NCI-H2107 (cell line): ENCODE results near the gene CABLES1.

Experiments used
- DNase-seq: peaks from one replicate; lab custom pipeline; 2025; lab: John Stamatoyannopoulos, UW

Gene CABLES1

DNA sequence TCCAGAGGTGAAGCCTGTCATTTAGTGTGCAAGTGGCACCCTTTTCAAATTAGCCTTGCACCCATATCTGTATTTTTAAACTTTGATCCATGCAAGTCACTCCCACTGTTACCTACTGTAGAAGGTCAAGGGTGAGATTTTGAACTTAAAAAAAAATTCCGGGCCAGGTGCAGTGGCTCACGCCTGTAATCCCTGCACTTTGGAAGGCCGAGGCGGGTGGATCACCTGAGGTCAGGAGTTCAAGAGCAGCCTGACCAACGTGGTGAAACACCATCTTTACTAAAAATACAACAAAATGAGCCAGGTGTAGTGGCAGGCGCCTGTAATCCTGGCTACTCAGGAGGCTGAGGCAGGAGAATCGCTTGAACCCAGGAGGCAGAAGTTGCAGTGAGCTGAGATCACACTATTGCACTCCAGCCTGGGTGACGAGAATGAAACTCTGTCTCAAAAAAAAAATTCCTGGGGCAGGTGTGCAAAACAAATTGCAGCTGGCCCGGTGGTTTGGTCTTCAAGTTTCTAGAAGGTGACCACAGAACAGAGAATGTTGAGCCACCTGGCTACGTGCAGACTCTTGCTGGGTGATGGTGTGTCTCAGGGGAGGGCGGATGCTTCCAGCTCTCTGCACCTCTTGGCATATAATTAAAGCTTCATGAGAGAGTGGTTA lies 106.7 kb downstream of the CABLES1 start:
- peak; percentile 83 for DNase-seq

- DNase-seq, result no peak
Measured at GRCh38 chr18:23243178-23243577, 107.9 kb downstream of the CABLES1 start.

- DNase-seq, result no peak
Measured at GRCh38 chr18:23243816-23244215, 108.5 kb downstream of the CABLES1 start.

DNA sequence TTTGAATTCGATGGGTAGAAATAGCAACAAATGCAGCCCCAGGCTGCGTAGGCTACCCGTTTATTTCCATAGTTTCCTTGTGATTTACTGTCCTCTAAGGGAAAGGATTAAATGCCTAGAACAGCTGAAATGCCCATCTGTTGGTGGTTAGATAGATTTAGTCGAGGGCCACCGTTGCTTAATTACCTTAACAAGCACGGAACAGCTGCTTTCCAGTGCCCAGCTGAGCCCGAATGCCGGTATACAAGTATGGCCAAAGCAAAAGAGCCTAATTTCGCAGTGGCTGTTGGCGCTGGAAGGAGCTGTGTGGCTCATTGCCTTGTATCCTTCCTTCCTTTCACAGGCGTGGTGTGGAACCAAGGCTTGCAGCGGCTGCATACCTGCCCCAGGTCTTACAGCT lies 109.1 kb downstream of the CABLES1 start:
- no peak for DNase-seq

- DNase-seq, result no peak
Measured at GRCh38 chr18:23245461-23245860, 110.2 kb downstream of the CABLES1 start.

DNA sequence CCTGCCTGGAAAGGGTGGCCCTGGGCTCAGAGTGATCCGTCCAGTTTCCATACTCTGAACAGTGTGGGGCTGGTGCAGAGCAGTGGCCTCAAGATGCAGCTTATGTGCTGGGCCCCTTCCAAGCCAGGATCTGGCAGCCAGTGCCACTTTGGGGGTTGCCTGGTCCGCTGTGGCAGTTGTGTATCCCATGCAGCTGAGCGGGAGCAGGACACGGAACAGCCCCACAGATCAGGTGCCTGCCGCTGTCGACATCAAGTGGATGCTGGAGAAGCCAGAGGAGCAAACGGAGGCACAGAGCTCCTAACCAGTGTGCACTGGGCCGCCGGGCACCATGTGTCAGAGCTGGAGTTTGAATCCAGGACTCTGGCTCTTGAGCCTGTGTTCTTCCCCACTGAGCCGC lies 112.0 kb downstream of the CABLES1 start:
- no peak for DNase-seq

- DNase-seq, result no peak
Measured at GRCh38 chr18:23247896-23248295, 112.6 kb downstream of the CABLES1 start.

GRCh38 chr18:23248826-23249225 lies 113.5 kb downstream of the CABLES1 start:
- no peak for DNase-seq

- no peak for DNase-seq
Measured at GRCh38 chr18:23249348-23249747, 114.1 kb downstream of the CABLES1 start.

- no peak for DNase-seq
Measured at GRCh38 chr18:23250893-23251656, 115.8 kb downstream of the CABLES1 start.

GRCh38 chr18:23253630-23254029 lies 118.3 kb downstream of the CABLES1 start:
- DNase-seq, result no peak

DNA sequence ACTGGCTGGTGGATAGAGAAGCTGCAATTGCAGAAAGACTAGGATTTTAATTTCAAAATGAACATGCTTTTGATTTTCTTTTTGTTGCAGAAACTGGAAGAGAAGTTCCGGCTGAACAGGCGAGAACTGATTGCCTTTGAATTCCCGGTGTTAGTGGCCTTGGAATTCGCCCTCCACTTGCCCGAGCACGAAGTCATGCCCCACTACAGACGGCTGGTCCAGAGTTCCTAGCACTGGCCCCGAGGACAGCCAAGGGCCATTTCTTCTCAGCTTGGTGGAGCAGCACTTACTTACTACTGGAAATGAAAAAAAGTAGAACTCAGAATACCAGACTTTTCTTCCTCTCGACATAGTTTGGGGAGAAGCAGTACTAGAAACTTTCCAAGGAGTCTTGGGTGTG lies 121.9 kb downstream of the CABLES1 start:
- DNase-seq, result no peak

- DNase-seq, result no peak
Measured at GRCh38 chr18:23257686-23258565, 122.6 kb downstream of the CABLES1 start.

DNA sequence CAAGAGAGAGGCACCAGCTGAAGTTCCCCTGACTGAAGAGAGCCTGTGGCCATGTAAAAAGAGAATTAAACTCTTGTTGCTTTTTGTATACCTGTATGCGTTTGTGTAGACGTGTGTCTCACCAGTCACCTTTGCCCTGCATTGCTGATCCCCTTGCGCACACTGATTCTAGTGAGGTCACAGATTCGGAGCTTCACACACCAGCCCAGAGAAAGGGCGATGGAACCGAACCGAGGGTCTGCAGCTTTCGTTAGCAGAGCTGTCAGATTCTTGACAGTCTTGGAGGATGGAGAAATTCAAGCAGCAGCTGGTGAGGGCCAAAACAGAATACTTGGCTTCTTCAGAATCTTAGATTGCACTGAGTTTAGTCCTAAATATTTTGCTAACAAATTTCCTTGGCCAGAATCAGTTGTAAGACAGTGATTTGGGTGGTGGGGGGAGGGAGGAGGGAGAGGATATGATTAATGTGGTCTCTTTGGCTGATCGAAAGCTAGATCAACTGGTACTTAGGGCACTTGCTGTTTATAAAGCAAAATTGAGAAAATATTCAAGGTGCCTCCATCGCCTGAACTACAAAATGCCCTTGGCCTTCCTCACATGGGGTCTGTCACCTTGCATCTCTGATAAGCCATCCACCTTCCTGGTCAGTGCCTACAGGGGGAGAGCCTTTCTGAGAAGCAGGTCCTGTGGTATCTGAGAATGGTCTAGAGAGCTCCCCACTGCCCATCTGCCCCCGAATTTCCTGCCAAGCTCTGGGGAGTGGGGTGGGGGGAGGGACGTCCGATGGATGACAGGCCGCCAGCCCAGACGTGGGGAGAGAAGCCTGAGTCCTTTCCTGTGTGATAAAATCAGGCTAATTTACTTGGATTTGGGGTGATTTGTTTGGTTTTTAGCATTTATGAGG lies 123.5 kb downstream of the CABLES1 start:
- no peak for DNase-seq

DNA sequence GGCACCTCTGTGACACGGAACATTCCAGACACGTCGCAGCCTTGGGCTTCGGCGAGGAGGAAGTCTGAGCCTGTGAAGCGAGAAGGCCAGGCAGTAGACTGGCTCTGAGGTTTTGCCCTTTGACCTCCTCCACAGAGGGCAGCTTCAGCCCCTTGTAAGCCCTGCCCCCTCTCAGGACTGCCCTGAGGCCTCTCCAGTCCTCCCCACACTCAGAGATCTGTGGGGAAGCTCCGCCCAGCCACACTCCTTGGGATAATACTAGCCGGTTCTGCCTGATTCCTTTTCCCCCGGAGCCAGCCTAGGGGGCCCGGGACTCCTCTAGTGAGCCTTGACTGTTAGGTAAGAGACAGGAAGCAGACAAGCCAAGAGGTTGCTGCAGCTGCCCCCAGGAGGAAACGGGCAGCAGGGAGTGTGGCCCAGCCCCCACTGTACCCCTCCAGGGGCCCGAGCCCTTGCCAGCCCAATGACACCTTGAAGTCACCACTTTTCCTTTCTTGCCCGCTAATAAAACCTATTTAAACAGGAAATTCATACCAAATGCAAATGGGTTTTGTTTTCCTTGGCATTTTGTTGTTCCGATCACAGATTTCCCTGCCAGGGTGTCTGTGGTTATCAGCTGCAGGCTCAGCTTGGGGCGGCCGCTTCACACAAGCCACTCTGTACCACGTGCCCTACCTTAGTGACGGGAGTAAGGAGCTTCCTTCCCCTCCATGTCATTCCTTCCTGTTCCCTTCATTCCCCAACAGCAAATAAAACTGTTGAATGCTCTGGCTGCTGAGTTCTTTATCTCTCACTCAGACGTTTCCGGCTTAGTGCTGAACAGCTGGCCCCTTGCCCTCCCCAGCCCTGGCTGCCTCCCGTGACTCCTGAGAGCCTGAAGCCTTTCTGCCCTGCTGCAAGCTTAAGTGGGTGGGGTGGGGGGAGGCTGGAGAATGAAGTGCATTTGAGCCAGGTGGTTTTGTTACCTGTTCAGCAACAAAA lies 124.7 kb downstream of the CABLES1 start:
- DNase-seq, result peak; percentile 66

DNA sequence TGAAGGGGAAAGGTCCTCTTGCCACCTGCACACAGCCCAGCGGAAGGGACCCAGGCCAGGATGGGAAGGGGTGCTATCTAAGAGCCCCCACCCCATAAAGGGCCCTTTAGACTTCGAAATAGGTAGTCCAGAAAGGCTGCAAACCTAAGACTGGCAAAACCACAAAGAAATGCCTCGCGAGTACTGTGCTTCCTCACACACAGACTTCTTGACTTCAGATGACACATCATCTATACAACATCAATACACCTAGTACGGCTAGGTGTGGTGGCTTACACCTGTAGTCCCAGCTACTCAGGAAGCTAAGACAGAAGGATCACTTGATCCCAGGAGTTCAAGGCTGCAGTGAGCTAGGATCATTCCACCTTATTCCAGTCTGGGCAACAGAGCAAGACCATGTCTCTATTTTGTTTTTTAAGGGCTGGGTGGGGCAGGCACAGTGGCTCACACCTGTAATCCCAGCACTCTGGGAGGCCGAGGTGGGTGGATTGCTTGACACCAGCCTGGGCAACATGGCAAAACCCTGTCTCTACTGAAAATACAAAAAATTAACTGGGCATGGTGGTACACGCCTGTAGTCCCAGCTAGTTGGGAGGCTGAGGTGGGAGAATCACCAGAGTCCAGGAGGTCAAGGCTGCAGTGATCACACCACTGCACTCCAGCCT lies 125.8 kb downstream of the CABLES1 start:
- DNase-seq, result no peak

DNA sequence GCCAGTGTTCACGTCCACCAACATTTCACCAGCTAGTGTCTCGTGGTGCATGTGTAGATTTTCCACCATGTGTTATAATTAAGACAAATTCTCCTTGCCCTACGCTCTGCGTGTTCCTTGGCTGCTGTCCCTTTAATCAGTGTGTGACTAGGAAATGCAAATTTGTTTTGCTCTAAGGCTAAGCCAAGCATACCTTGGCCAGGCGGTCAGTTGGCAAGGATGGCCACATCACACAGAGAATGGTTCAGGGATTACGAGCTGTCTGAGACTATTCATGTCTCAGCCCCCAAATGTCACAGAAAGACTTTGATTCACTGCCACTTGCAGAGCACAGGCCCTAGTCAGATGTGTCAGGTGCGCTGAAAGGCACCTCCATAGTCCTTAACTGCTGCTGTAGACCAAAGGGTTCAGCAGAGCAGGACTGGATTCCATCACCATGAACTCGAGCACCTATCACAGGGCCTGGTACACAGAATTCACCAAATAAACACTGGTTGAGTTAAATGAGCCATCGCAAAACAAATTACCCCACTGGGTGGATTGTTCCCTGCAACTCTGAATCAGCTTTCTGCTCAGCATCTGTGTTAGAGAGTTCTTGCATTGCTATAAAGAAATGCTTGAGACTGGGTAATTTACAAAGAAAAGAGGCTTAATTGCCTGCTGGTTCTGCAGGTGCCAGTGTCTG lies 128.4 kb downstream of the CABLES1 start:
- no peak for DNase-seq

DNA sequence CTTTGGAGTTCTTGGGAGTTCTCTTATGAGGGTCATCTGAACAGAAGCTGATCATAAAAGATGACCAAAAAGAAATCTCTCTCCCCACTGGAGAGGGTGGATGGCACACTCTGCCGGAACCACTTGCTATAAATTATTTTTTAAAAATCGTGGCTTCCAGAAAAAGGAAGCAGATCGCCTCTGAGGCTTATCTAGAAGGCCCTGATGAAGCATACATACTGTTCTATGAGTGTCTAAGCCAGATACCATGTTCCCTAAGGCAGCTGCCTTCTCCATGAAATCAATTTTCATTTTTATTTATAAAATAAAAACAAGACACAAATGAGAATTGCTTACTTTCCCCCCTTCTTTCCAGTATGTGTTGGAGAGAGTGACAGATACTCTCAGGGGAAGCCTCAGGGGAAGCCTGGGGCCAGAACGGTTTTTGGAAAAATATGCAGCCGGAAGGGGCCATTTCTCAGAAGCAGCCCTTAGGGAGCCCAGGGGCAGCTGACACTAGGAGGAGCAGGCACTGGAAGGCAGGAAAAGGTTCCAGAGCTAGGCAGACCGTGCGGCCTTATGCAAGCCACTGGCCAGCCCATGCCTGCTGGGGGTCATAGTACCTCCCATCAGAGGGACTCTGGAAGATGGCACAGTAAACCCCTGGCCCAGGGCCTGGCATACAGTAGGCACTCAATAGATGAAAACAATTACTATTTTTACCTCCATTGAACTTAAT lies 130.6 kb downstream of the CABLES1 start:
- no peak for DNase-seq
